Measurements from ENCODE around the gene MIEF1.

DNA sequence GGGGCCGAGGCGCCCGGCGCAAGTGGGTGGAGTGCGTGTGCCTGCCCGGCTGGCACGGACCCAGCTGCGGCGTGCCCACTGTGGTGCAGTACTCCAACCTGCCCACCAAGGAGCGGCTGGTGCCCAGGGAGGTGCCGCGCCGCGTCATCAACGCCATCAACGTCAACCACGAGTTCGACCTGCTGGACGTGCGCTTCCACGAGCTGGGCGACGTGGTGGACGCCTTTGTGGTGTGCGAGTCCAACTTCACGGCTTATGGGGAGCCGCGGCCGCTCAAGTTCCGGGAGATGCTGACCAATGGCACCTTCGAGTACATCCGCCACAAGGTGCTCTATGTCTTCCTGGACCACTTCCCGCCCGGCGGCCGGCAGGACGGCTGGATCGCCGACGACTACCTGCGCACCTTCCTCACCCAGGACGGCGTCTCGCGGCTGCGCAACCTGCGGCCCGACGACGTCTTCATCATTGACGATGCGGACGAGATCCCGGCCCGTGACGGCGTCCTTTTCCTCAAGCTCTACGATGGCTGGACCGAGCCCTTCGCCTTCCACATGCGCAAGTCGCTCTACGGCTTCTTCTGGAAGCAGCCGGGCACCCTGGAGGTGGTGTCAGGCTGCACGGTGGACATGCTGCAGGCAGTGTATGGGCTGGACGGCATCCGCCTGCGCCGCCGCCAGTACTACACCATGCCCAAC is 14.1 kb upstream of the MIEF1 start:
- no peak for TF ChIP-seq TARDBP (IDR thresholded peaks at IDR 0.05)
- TF ChIP-seq FOXM1 (IDR thresholded peaks at IDR 0.05; ENCODE audit: borderline replicate concordance), result no peak
- TF ChIP-seq SUZ12 (IDR thresholded peaks at IDR 0.05), result no peak
- no peak for TF ChIP-seq FOXK2 (IDR thresholded peaks at IDR 0.05)
- TF ChIP-seq BHLHE40 (IDR thresholded peaks at IDR 0.05; ENCODE audit: borderline replicate concordance), result no peak
